Measurements from ENCODE around the gene SERPINH1.
A peak's percentile ranks its signal among the peaks of the same experiment; 100 is the strongest.
"Not testable (repeated sequence)": the region's sequence is repeated elsewhere in the genome, so short reads cannot be mapped to it uniquely, and the experiment has no call there.

SERPINH1 gene

DNA sequence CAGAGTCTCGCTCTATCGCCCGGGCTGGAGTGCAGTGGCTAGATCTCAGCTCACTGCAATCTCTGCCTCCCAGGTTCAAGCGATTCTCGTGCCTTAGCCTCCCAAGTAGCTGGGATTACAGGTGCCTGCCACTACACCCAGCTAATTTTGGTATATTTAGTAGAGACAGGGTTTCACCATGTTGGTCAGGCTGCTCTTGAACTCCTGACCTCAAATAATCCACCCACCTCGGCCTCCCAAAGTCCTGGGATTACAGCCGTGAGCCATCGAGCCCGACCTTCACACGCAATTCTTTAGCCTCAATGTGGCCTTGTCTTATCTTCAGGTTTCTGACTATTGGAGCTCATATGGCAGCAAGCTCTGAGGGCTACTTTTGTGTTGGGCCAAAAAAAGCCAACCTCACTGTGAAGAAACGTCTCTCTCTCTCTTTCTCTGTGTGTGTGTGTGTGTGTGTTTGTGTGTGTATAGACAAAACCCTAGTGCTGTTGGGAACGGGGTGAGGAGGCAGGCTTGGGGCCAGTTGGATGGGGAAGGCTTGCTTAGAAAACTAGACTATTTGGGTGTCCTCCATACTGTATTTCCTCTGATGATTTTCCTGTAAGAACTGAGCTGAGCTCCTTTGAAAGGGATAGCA is 22.7 kb downstream of the SERPINH1 start:
- Mint-ChIP-seq H3K27me3 (ENCODE audit: low read depth) (peaks cover 52% of the 10 kb centered on the region), H3K4me3 (peak overlapping the region; percentile 10)
- not testable (repeated sequence) for H3K27ac Mint-ChIP-seq; H3K36me3 Mint-ChIP-seq (ENCODE audit: low read depth); H3K9me3 Mint-ChIP-seq; H3K4me1 Mint-ChIP-seq (ENCODE audit: low read depth)

DNA sequence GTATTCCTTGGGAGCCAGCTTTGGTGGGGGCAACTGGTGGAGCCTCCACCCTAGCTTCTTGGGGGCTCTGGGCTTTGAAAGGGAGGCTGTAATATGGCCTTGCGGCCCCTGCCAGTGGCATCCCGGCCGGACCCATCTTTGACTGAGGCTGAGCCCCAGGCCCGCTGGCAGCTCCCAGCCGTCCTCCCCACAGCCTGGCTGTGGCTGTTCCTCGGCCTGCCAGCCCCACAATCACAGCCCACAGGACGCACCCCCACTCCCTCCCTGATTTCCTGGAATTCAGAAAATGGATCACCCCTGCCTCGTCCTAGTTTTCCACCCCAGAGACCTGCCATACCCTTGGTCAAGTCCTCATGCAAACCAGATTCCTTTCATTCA is 23.2 kb downstream of the SERPINH1 start:
- no peaks in the 10 kb centered on the region for H3K36me3 Mint-ChIP-seq (ENCODE audit: low read depth)
- H3K4me1 Mint-ChIP-seq (ENCODE audit: low read depth) = peaks cover 10% of the 10 kb centered on the region
- H3K27ac Mint-ChIP-seq = no peak overlapping the region
- no peaks in the 10 kb centered on the region for H3K9me3 Mint-ChIP-seq
- peaks cover 49% of the 10 kb centered on the region for H3K27me3 Mint-ChIP-seq (ENCODE audit: low read depth)
- H3K4me3 Mint-ChIP-seq = no peak overlapping the region

DNA sequence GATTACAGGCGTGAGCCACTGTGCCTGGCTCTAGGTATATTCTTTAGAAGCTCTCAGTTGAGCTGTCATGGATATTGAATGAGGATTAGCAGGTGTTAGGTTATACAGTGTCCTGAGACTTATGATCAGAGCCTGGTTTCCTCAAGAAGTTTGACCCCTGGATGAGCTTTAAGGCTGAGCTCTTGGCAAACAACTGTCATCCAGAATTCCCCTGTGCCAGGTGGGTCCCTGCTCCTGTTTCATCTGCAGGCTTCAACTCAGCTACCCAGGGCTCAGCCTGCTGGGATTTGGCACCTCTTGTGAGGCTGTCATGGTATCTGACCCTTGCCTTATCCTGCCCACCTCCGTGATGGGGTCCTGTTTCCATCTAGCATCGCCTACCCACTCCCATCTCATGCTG is 24.3 kb downstream of the SERPINH1 start:
- peaks cover 10% of the 10 kb centered on the region for H3K4me1 Mint-ChIP-seq (ENCODE audit: low read depth)
- no peak overlapping the region for H3K27ac Mint-ChIP-seq
- H3K36me3 Mint-ChIP-seq (ENCODE audit: low read depth) = no peaks in the 10 kb centered on the region
- H3K9me3 Mint-ChIP-seq = no peaks in the 10 kb centered on the region
- no peak overlapping the region for H3K4me3 Mint-ChIP-seq
- peaks cover 44% of the 10 kb centered on the region for H3K27me3 Mint-ChIP-seq (ENCODE audit: low read depth)

DNA sequence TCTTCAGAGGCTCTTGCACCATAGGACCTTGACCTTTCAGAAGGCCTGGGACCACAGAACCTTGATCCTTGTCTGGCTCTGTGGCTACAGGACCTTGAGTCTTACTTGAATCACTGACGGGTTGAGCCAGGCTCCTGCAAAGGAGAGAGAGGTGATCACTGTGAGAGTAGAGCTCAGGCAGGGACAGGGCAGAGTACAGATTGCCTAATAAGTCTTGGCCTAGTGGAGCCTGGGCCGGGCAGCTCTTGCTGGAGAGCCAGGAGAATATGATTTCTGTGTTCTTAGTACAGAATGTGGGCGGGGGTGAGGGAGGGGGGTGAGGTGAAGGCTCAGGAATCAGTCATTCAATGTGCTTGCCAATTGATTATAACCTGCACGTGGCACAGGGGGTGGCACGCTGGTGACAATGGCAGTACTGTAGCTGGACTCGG is 26.0 kb downstream of the SERPINH1 start:
- Mint-ChIP-seq H3K36me3 (ENCODE audit: low read depth) (no peaks in the 10 kb centered on the region), H3K27ac (no peak overlapping the region), H3K27me3 (ENCODE audit: low read depth) (peaks cover 39% of the 10 kb centered on the region), H3K9me3 (no peaks in the 10 kb centered on the region), H3K4me1 (ENCODE audit: low read depth) (peaks cover 8% of the 10 kb centered on the region), H3K4me3 (no peak overlapping the region)

DNA sequence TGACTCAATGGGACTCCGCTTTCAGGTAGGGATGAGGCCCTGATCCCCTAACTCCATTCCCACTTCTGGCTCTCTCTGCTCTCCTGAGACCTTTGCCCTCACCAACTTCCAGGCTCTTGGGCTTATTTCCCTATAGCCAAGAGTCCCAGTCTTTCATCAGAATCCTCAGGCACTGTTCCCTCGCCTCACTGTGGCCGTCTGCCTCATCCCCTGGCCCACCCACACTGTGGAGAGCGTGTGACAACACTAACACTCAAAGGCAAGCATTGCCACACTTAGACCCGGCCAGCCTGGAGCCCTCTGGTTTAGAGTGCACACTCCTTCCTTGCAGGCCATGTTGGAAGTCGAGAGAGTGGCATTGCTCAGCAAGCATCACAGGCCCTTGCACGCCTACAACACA is 27.0 kb downstream of the SERPINH1 start:
- peaks cover 8% of the 10 kb centered on the region for H3K4me1 Mint-ChIP-seq (ENCODE audit: low read depth)
- H3K27ac Mint-ChIP-seq = no peak overlapping the region
- peaks cover 45% of the 10 kb centered on the region for H3K27me3 Mint-ChIP-seq (ENCODE audit: low read depth)
- H3K4me3 Mint-ChIP-seq = no peak overlapping the region
- H3K9me3 Mint-ChIP-seq = no peaks in the 10 kb centered on the region
- no peaks in the 10 kb centered on the region for H3K36me3 Mint-ChIP-seq (ENCODE audit: low read depth)

DNA sequence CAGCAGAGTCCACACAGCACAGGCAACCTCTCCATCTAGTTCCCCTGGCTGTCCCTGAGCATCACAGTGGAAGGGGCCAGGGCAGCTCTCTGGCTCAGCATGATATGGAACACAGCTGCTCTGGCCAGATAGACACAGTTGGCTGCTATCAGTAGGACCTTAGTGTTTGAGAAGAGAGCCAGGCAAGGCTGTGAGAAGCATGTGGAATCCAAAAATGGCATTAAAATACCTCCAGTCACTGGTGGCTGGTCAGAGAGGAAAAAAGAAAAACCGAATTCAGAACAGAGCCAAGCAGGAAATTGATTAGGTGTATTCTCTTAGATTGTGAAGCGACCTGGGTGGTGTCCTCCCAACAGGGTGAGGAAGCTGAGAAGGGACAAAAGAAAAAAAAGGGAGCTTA is 27.9 kb downstream of the SERPINH1 start:
- no peak overlapping the region for H3K27ac Mint-ChIP-seq
- H3K36me3 Mint-ChIP-seq (ENCODE audit: low read depth) = no peaks in the 10 kb centered on the region
- H3K9me3 Mint-ChIP-seq = no peaks in the 10 kb centered on the region
- H3K4me1 Mint-ChIP-seq (ENCODE audit: low read depth) = peaks cover 8% of the 10 kb centered on the region
- H3K4me3 Mint-ChIP-seq = no peak overlapping the region
- H3K27me3 Mint-ChIP-seq (ENCODE audit: low read depth) = peaks cover 37% of the 10 kb centered on the region

DNA sequence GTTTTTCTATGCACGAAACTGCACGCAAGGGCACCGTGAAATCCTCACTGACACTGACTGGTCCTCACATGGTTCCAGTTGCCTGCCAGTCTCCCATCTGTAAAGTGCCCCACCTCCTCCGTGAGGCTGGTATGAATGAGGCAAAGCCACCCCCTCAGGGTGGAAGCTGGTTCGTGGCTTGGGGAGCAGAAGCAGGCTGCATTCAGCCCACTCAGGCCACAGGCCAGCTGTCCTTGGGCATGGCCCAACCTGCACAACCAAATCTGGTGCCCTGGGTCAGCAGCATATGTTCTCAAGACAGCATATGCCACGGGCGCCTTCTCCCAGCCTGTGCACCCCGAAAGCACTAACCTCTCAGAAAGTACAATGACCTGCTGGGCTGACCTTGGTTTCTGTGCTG is 29.3 kb downstream of the SERPINH1 start:
- Mint-ChIP-seq H3K4me3 (no peak overlapping the region), H3K27me3 (ENCODE audit: low read depth) (peaks cover 38% of the 10 kb centered on the region), H3K4me1 (ENCODE audit: low read depth) (peaks cover 8% of the 10 kb centered on the region), H3K9me3 (no peaks in the 10 kb centered on the region), H3K27ac (no peak overlapping the region), H3K36me3 (ENCODE audit: low read depth) (no peaks in the 10 kb centered on the region)

DNA sequence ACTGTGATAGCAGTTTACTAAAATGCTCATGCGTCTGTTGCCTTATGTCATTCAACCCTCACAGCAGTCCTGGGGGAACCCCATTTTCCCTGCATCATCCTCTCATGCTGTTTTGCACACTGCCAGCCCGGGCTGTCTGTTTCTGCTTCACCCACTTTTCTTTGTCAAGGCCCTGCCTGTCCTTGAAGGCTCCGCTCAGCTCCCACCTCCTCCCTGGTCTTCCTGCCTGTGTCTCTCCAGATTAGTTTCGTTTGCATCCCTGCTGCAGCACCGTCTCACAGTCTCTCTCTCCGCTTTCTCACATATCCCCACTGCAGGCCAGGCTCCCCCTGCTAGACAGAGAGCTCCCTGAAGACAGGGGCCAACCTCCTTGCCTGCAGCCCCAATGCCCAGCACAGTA is 29.9 kb downstream of the SERPINH1 start:
- H3K27ac Mint-ChIP-seq = no peak overlapping the region
- peaks cover 8% of the 10 kb centered on the region for H3K4me1 Mint-ChIP-seq (ENCODE audit: low read depth)
- no peak overlapping the region for H3K4me3 Mint-ChIP-seq
- no peaks in the 10 kb centered on the region for H3K9me3 Mint-ChIP-seq
- peaks cover 33% of the 10 kb centered on the region for H3K27me3 Mint-ChIP-seq (ENCODE audit: low read depth)
- H3K36me3 Mint-ChIP-seq (ENCODE audit: low read depth) = no peaks in the 10 kb centered on the region

DNA sequence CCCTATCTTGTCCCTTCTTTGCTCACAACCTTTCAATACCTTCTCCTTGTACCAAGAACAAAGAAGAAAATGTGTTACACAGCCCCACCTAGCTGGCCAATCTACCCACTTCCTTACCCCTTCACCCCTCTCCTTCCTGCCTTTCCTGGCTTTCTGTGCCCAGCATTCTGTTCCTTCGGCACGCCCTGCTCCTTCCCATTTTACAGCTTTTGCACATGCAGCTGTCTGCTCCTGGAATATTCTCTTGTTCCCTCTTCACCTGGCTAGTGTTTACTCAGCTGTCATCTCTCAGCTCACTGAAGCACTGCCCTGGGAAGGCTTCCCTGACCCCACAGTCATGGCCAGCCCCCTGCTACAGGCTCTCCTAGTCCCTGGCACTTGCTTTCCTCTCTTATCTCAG is 30.7 kb downstream of the SERPINH1 start:
- peaks cover 31% of the 10 kb centered on the region for H3K27me3 Mint-ChIP-seq (ENCODE audit: low read depth)
- no peaks in the 10 kb centered on the region for H3K36me3 Mint-ChIP-seq (ENCODE audit: low read depth)
- peaks cover 8% of the 10 kb centered on the region for H3K4me1 Mint-ChIP-seq (ENCODE audit: low read depth)
- no peak overlapping the region for H3K4me3 Mint-ChIP-seq
- H3K27ac Mint-ChIP-seq = no peak overlapping the region
- H3K9me3 Mint-ChIP-seq = no peaks in the 10 kb centered on the region

DNA sequence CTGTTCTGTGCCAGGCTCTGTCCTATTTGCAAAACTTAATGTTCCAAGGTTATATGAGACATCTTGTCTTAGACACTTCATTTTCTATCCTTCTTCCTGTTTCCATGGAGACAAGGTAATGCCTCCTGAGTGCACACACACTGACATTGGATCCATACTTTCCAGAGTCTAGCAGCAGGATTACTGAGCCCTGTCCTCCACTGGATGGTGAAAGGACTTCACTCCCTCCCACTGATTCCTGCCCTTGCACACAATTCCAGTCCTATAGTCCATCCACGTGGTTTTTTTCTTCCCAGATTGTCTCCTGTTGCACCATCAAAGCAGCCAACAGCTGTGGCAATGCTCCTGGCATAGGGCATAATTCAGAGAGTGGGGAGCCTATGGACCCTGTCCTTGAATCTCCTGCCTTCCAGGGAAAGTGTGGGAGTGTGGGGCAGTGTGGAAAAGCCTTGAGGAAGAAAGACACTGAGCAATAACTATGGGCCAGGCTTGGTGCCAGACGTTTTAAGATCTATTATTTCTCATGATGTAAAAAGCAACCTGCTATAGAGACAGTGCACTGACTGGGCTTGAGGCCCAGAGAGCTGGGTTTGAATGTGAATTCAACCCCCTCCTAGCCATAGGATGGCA is 31.3 kb downstream of the SERPINH1 start:
- H3K27ac Mint-ChIP-seq = no peak overlapping the region

DNA sequence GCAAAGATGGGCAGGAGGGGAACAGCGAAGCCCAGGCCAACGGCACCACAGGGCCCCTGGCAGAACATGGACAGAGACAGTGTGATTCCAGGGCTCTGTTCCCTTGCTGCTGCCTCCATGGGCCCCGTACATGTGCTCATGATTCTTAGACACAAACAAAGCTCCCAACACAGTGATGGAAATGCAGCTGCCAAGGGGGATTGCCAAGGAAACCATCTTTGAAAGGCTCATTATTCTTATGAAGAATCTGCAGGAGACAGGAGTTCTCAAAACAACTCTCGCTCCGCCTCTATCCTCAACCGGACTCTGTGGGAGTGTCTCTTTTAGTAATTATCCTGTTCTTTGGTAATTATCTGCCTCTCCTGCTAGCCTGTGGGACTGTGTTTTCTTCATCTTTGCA is 32.2 kb downstream of the SERPINH1 start:
- no peaks in the 10 kb centered on the region for H3K9me3 Mint-ChIP-seq
- H3K4me3 Mint-ChIP-seq = no peak overlapping the region
- H3K4me1 Mint-ChIP-seq (ENCODE audit: low read depth) = peaks cover 8% of the 10 kb centered on the region
- H3K36me3 Mint-ChIP-seq (ENCODE audit: low read depth) = no peaks in the 10 kb centered on the region
- H3K27me3 Mint-ChIP-seq (ENCODE audit: low read depth) = peaks cover 37% of the 10 kb centered on the region
- no peak overlapping the region for H3K27ac Mint-ChIP-seq

More for the DNA sequence above, 31.3 kb downstream of the SERPINH1 start:
- Mint-ChIP-seq H3K36me3 (ENCODE audit: low read depth) (no peaks in the 10 kb centered on the region), H3K9me3 (no peaks in the 10 kb centered on the region), H3K27me3 (ENCODE audit: low read depth) (peaks cover 33% of the 10 kb centered on the region), H3K4me1 (ENCODE audit: low read depth) (peaks cover 8% of the 10 kb centered on the region), H3K4me3 (no peak overlapping the region)

DNA sequence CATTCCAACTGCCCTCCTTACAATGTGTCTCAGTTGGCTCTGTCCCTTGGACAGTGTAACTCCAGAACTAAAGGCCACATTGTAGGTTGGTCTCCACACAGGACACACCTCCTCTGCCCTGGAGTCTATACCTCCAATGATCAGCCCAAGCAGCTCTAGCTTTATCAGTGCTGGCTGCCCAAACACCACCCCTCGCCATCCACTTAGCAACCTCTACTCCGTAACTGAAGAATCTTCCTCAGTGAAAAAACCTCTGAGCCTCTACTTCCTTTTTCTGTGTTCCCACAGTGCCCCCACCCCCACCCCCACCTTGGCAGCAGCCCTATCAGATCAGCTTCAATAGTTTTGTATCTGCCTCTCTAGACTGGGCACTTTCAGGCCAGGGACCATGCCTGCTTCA is 33.4 kb downstream of the SERPINH1 start:
- no peaks in the 10 kb centered on the region for H3K36me3 Mint-ChIP-seq (ENCODE audit: low read depth)
- H3K4me1 Mint-ChIP-seq (ENCODE audit: low read depth) = peaks cover 8% of the 10 kb centered on the region
- H3K4me3 Mint-ChIP-seq = no peak overlapping the region
- H3K9me3 Mint-ChIP-seq = no peaks in the 10 kb centered on the region
- no peak overlapping the region for H3K27ac Mint-ChIP-seq
- H3K27me3 Mint-ChIP-seq (ENCODE audit: low read depth) = peaks cover 40% of the 10 kb centered on the region

DNA sequence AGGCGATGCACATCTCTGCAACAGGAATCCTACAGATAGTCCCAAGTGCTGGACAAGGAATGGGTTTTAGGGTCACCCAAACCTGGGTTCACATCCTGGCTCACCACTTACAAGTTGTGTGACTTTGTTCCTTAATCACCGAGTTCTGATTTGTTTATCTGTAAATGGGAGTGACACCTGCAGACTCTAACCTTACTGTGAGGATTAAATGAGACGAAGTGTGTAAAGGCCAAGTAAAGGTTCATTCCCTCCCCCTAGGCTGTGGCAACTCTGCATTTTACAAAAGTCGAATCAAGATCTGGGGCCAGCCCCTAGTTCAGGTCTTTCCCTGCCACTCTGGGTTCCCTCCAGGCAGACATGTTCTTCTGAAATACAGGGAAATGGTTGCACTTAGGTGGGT is 34.9 kb downstream of the SERPINH1 start:
- Mint-ChIP-seq H3K27me3 (ENCODE audit: low read depth) (peaks cover 40% of the 10 kb centered on the region), H3K27ac (no peak overlapping the region), H3K4me3 (no peak overlapping the region), H3K4me1 (ENCODE audit: low read depth) (peaks cover 8% of the 10 kb centered on the region), H3K36me3 (ENCODE audit: low read depth) (no peaks in the 10 kb centered on the region), H3K9me3 (no peaks in the 10 kb centered on the region)

DNA sequence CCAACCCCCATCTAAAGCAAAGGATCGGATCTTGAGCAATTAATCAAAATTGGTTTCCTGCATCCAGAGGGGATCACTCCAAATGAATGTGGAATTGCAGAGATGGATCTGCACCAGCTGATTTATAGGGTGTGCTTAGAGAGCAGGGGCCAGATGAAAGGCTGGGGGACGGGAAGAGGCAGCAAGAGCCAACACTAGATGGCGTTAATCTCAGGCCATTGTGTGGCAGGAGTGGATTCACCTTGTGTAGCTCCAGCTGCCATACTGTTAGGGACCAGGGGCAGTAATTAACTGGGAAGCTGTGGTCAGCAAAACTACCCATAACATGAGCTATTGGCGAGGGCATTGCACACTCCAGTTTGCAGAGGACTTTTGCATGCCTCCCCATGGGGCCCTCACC is 35.6 kb downstream of the SERPINH1 start:
- no peaks in the 10 kb centered on the region for H3K36me3 Mint-ChIP-seq (ENCODE audit: low read depth)
- H3K27ac Mint-ChIP-seq = no peak overlapping the region
- H3K9me3 Mint-ChIP-seq = no peaks in the 10 kb centered on the region
- H3K27me3 Mint-ChIP-seq (ENCODE audit: low read depth) = peaks cover 33% of the 10 kb centered on the region
- H3K4me3 Mint-ChIP-seq = no peak overlapping the region
- peaks cover 4% of the 10 kb centered on the region for H3K4me1 Mint-ChIP-seq (ENCODE audit: low read depth)

DNA sequence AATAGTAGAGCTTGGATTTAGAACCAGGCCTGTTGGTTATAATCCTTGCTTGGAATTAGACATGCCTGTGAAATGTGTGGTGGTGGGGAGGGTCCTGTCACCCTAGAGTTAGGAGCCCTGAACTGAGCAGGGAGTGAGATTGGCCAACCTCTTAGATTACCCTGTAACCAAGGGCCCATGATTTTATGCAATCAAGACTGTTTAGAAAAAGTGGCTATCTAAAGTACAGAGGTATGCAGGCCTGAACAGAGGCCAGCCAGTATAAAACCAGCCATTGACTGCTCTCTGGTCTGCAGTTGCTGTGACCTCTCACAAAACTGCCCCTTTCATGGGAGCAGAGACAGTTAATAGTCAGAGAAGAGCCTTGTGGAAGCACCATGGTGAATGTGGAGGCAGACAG is 36.2 kb downstream of the SERPINH1 start:
- Mint-ChIP-seq H3K9me3 (no peaks in the 10 kb centered on the region), H3K27me3 (ENCODE audit: low read depth) (peaks cover 32% of the 10 kb centered on the region), H3K36me3 (ENCODE audit: low read depth) (no peaks in the 10 kb centered on the region), H3K4me1 (ENCODE audit: low read depth) (peaks cover 1% of the 10 kb centered on the region), H3K27ac (no peak overlapping the region), H3K4me3 (no peak overlapping the region)

Data from T-helper 1 cell treated with Interleukin-12 subunit alpha and Interleukin-12 subunit beta and Interleukin-4 antibody, amounts not matched to agents 30 μg/mL and 1 μg/mL, for 36 hours (primary cell).